K562 (cell line): ENCODE measurements around the gene ACRBP. TPM values are rescaled to one million over a fixed set of nuclear protein-coding genes. Genes with fewer than 3 reads are reported as not detected.

Experiments
- ATAC-seq: fragments of 200-7000 bp; cut with Tn5 transposase; 3 replicates; pipeline ENCODE4 v1.9.1; 2020; ENCODE audit warnings: moderate library complexity
- BruUV-seq: library from RNA; stranded (reverse); fragments of 400-500 nt; replicated peaks from 2 replicates; lab custom pipeline; 2021; lab: Mats Ljungman, UMichigan
- CTCF ChIA-PET: fragments of 300-600 bp; formaldehyde crosslinking; extraction: SDS; loops from one replicate; lab custom pipeline; 2021; ENCODE audit warnings: low intra/inter-chr PET ratio; lab: Yijun Ruan, JAX
- POLR2A ChIA-PET: fragments of 300-600, 350-650 bp; sonication (Branson Sonifier 250); formaldehyde crosslinking; extraction: SDS; loops from one replicate; lab custom pipeline; 2021; ENCODE audit warnings: antibody characterized with exemption, inconsistent platforms; lab: Yijun Ruan, JAX
- DNase-seq, 4 experiments: peaks; one replicate each; pipeline versions ENCODE4 v3.0.0 to v3.0.0-alpha.2; 2011 to 2018; ENCODE audit warnings: low spot score in 3 of 4, mixed read lengths in 3 of 4; ENCODE audit errors: extremely low read depth in 1 of 4
- FAIRE-seq: peaks from 2 replicates; lab custom pipeline; 2011; peaks lifted over from hg19 to GRCh38; lab: Jason Lieb, UNC
- H2AFZ ChIP-seq: 2 replicates; pipeline ENCODE4 v1.6.0; 2011; ENCODE audit warnings: low read depth, low read length, control low read depth, inconsistent platforms
- H3K27ac ChIP-seq: fragments of 200-600 bp; 3 replicates; pipeline ENCODE4 v1.8.0; 2011; ENCODE audit warnings: low read depth, mild to moderate bottlenecking, control low read depth, inconsistent platforms, low read length, moderate library complexity, mixed read lengths; ENCODE audit errors: extremely low read depth
- H3K27me3 ChIP-seq, 2 experiments: fragments of 300-600 bp in 1 of 2; 2 replicates in 1 of 2; 3 replicates in 1 of 2; pipeline versions ENCODE4 v1.6.0 to v1.8.0; 2011; ENCODE audit warnings: inconsistent platforms in 2 of 2, low read length in 2 of 2, mild to moderate bottlenecking in 1 of 2, mixed read lengths in 1 of 2, moderate library complexity in 1 of 2; ENCODE audit not compliant: control insufficient read depth in 2 of 2, insufficient read depth in 2 of 2
- H3K36me3 ChIP-seq: fragments of 300-600 bp; 3 replicates; pipeline ENCODE4 v1.8.0; 2011; ENCODE audit warnings: mild to moderate bottlenecking, low read length, inconsistent platforms; ENCODE audit not compliant: control insufficient read depth, insufficient read depth
- H3K4me1 ChIP-seq, 2 experiments: fragments of 200-600 bp in 1 of 2; replicated peaks in 1 of 2; 2 replicates in 1 of 2; 3 replicates in 1 of 2; pipeline versions ENCODE4 v1.5.1 to v1.8.0; 2011; ENCODE audit warnings: inconsistent platforms in 2 of 2, low read length in 2 of 2, mild to moderate bottlenecking in 1 of 2, mixed read lengths in 1 of 2, moderate library complexity in 1 of 2; ENCODE audit not compliant: control insufficient read depth in 2 of 2, insufficient read depth in 2 of 2
- H3K4me2 ChIP-seq: 2 replicates; pipeline ENCODE4 v1.6.1; 2011; ENCODE audit warnings: low read length, control low read depth, inconsistent platforms, mixed read lengths; ENCODE audit not compliant: insufficient read depth
- H3K4me3 ChIP-seq: fragments of 200-600 bp; sonication (generic), shearing (Covaris generic); 2 replicates; pipeline ENCODE4 v1.5.1; 2016; ENCODE audit warnings: control low read depth, inconsistent platforms
- H3K79me2 ChIP-seq: fragments of 200-600 bp; 3 replicates; pipeline ENCODE4 v1.8.0; 2011; ENCODE audit warnings: low read length, inconsistent platforms; ENCODE audit not compliant: control insufficient read depth, insufficient read depth
- H3K9ac ChIP-seq, 2 experiments: 2 replicates each; pipeline versions ENCODE4 v1.6.0 to v1.6.1; 2011; ENCODE audit warnings: low read depth in 2 of 2, low read length in 2 of 2, control low read depth in 1 of 2, inconsistent platforms in 1 of 2, mild to moderate bottlenecking in 1 of 2, mixed read lengths in 1 of 2; ENCODE audit not compliant: insufficient read depth in 1 of 2
- H3K9me1 ChIP-seq: one replicate; pipeline ENCODE4 v1.6.0; 2011; ENCODE audit warnings: inconsistent platforms, mild to moderate bottlenecking, low read length, moderate library complexity; ENCODE audit not compliant: control insufficient read depth, insufficient read depth
- H3K9me3 ChIP-seq: replicated peaks from 2 replicates; pipeline ENCODE4 v1.5.1; 2011; ENCODE audit warnings: low read depth, low read length, inconsistent platforms; ENCODE audit not compliant: control insufficient read depth, insufficient read depth
- H4K20me1 ChIP-seq: replicated peaks from 2 replicates; pipeline ENCODE4 v1.6.1; 2011; ENCODE audit warnings: low read length, inconsistent platforms, mixed read lengths; ENCODE audit not compliant: control insufficient read depth, insufficient read depth
- CEBPZ ChIP-seq: fragments of 150-350 bp; IDR thresholded peaks from 2 replicates; pipeline ENCODE4 v1.6.1; 2014; ENCODE audit warnings: low read depth, mild to moderate bottlenecking, low read length, borderline replicate concordance
- FOSL1 ChIP-seq: fragments of 200-800 bp; sonication (Bioruptor generic); conservative IDR thresholded peaks from 2 replicates; pipeline ENCODE4 v1.6.1; 2016; ENCODE audit warnings: missing genetic modification characterization, missing compliant biosample characterization
- KAT7 ChIP-seq: sonication (generic); formaldehyde crosslinking; IDR thresholded peaks from 2 replicates; pipeline ENCODE4 v1.8.0; 2022; ENCODE audit warnings: missing genetic modification reagents, mild to moderate bottlenecking, borderline replicate concordance
- SAP30 ChIP-seq: fragments of 200-600 bp; sonication (generic); IDR thresholded peaks from 2 replicates; pipeline ENCODE4 v1.6.1; 2012; ENCODE audit warnings: borderline replicate concordance, low read depth, mild to moderate bottlenecking, moderate library complexity, low read length, control low read depth, inconsistent platforms; ENCODE audit not compliant: insufficient read depth, poor library complexity, severe bottlenecking
- SMARCA4 ChIP-seq: fragments of 450-650 bp; IDR thresholded peaks from 2 replicates; pipeline ENCODE4 v1.6.1; 2016
- SMARCB1 ChIP-seq: IDR thresholded peaks from 2 replicates; pipeline ENCODE4 v1.6.1; 2011; ENCODE audit warnings: improper control_type of control experiment, low read depth; ENCODE audit not compliant: insufficient read length
- TFAP4 ChIP-seq: sonication (generic); formaldehyde crosslinking; IDR thresholded peaks from 2 replicates; pipeline ENCODE4 v1.8.0; 2022; ENCODE audit warnings: missing genetic modification reagents, mild to moderate bottlenecking, moderate library complexity, borderline replicate concordance
- THAP12 ChIP-seq: fragments of 250-450 bp; sonication (Bioruptor Pico); IDR thresholded peaks from 2 replicates; pipeline ENCODE4 v1.9.0; 2021; ENCODE audit warnings: mild to moderate bottlenecking, inconsistent platforms
- ZNF324 ChIP-seq: fragments of 250-450 bp; sonication (Bioruptor Pico); IDR thresholded peaks from 2 replicates; pipeline ENCODE4 v1.4.0; 2020; ENCODE audit warnings: mild to moderate bottlenecking
- WGBS: fragments of 100-300 bp; shearing (Covaris generic); methylation state at CpG from one replicate; pipeline ENCODE4 v1.1.6; 2016; ENCODE audit warnings: low coverage, mixed read lengths; ENCODE audit not compliant: insufficient coverage; ENCODE audit errors: missing lambda C conversion rate; 5-methylcytosine and 5-hydroxymethylcytosine counted together
- in situ Hi-C: fragments of 300-500 bp; cut with MboI; formaldehyde crosslinking; loops from 4 replicates; pipeline ENCODE4 v1.15.0; 2018; ENCODE audit warnings: inconsistent platforms, mixed read lengths
- intact Hi-C: fragments of 100-400 bp; cut with micrococcal nuclease; formaldehyde crosslinking; loops from 2 replicates; pipeline ENCODE4 v1.14.2; 2022
- polyA plus RNA-seq, 8 experiments: library from polyadenylated mRNA; depleted of rRNA in 4 of 8; stranded (reverse) in 5 of 8; unstranded in 3 of 8; fragments of >200 nt; fragmentation: Nextera tagmentation in 2 of 8; fragmentation: Illumina TruSeq in 1 of 8; extraction: Ambion mirVana in 2 of 8; extraction: Trizol in 1 of 8; gene quantifications; 2 replicates each; pipeline versions ENCODE4 v1.2.1 to v1.2.3, GENCODE V29; 2011 to 2014; ENCODE audit warnings: inconsistent platforms in 1 of 8, missing spikeins in 1 of 8
- total RNA-seq, 7 experiments: library from RNA; depleted of rRNA in 6 of 7; stranded (reverse); fragments of >200 nt in 6 of 7; fragmentation: Illumina TruSeq in 2 of 7; extraction: Trizol in 2 of 7; gene quantifications; 2 replicates each; pipeline versions ENCODE4 v1.2.1 to v1.2.3, GENCODE V29; 2011 to 2021; ENCODE audit warnings: low replicate concordance in 1 of 7
- TF ChIP-seq, protein P1 (sequence below): fragments of 450-650 bp; IDR thresholded peaks from 2 replicates; pipeline ENCODE4 v1.6.1; 2016; ENCODE audit warnings: borderline replicate concordance

ACRBP gene
- total and polyA plus RNA-seq, 9 of the 15 experiments (the other 6 are each of a cell fraction or from before 2014, with no cell fraction given): 3.1 to 31.8 (median 8.4) TPM

GRCh38 chr12:6605421-6606330 lies 41.6 kb downstream of the ACRBP start:
- peak overlapping the region; percentile 70 to 95 for H3K9ac ChIP-seq
- peaks cover 30% of the 10 kb centered on the region for H4K20me1 ChIP-seq
- no peaks in the 10 kb centered on the region for H3K9me1 ChIP-seq
- intact Hi-C loops (loop anchor here (1.0 to 2.0 kb wide), 2 partner anchors 8 to 57 kb away; partner anchors contain the start of gene ING4), in situ Hi-C loops (no loop called here)
- H3K27ac ChIP-seq: peak overlapping the region; percentile 85; the same call in 2 of the 3 replicates
- H3K4me1 ChIP-seq: peaks cover 23 to 34% of the 10 kb centered on the region in 2 experiments; a peak in 4 of 5 replicates
- peak; percentile 6 for ATAC-seq
- peak overlapping the region; percentile 87 for H3K4me3 ChIP-seq
- H2AFZ ChIP-seq: no peak overlapping the region
- BruUV-seq: TSS peak; percentile 35
- peaks cover 54% of the 10 kb centered on the region for H3K36me3 ChIP-seq
- ChIA-PET CTCF (no interaction called here), POLR2A (interaction anchor here (1.3 to 1.6 kb wide), 5 partner anchors 8 to 84 kb away, joined by 3 to 6 read pairs (median 4); partner anchors contain the start of gene ZNF384)
- peak in 1 of 4 experiments; percentile 16 for DNase-seq
- WGBS: 6% methylated on average over 18 of the region's 18 CpGs
- peak overlapping the region; percentile 78 for H3K4me2 ChIP-seq
- no peaks in the 10 kb centered on the region for H3K9me3 ChIP-seq
- FAIRE-seq: no peak
- H3K79me2 ChIP-seq: peaks cover 66% of the 10 kb centered on the region
- H3K27me3 ChIP-seq: no peaks in the 10 kb centered on the region
- no peak for TF ChIP-seq SMARCA4
- TF ChIP-seq THAP12 (CRISPR knock-in tag): no peak
- TF ChIP-seq SMARCB1: no peak
- no peak for TF ChIP-seq FOSL1 (tag)
- TF ChIP-seq KAT7 (CRISPR knock-in tag): peak; percentile 39; the same call in 1 of the 2 replicates
- TF ChIP-seq, protein P1, sequence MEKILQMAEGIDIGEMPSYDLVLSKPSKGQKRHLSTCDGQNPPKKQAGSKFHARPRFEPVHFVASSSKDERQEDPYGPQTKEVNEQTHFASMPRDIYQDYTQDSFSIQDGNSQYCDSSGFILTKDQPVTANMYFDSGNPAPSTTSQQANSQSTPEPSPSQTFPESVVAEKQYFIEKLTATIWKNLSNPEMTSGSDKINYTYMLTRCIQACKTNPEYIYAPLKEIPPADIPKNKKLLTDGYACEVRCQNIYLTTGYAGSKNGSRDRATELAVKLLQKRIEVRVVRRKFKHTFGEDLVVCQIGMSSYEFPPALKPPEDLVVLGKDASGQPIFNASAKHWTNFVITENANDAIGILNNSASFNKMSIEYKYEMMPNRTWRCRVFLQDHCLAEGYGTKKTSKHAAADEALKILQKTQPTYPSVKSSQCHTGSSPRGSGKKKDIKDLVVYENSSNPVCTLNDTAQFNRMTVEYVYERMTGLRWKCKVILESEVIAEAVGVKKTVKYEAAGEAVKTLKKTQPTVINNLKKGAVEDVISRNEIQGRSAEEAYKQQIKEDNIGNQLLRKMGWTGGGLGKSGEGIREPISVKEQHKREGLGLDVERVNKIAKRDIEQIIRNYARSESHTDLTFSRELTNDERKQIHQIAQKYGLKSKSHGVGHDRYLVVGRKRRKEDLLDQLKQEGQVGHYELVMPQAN: peak; percentile 19; the same call in 1 of the 2 replicates
- TF ChIP-seq SAP30: peak; percentile 27
- TF ChIP-seq ZNF324 (CRISPR knock-in tag): no peak
- 0 out of 2 replicates have a peak, but pooled peaks have one; percentile 61 for TF ChIP-seq TFAP4 (CRISPR knock-in tag)
- no peak for TF ChIP-seq CEBPZ
